D341Med (cell line): ENCODE measurements around the gene ITSN1.
A peak's percentile ranks its signal among the peaks of the same experiment; 100 is the strongest.
"Not testable (repeated sequence)": the region's sequence is repeated elsewhere in the genome, so short reads cannot be mapped to it uniquely, and the experiment has no call there.

ENCODE experiments used
- DNase-seq: peaks from one replicate; pipeline ENCODE4 v3.0.0; 2012; ENCODE audit warnings: low spot score

The ITSN1 gene

GRCh38 chr21:33651965-33652680, 9.8 kb downstream of the ITSN1 start:
- DNase-seq = peak; percentile 36

- no peak for DNase-seq
These were observed 12.1 kb downstream of the ITSN1 start for GRCh38 chr21:33654412-33654811.

- DNase-seq = no peak
These were observed 13.4 kb downstream of the ITSN1 start for GRCh38 chr21:33655588-33656221.

DNA sequence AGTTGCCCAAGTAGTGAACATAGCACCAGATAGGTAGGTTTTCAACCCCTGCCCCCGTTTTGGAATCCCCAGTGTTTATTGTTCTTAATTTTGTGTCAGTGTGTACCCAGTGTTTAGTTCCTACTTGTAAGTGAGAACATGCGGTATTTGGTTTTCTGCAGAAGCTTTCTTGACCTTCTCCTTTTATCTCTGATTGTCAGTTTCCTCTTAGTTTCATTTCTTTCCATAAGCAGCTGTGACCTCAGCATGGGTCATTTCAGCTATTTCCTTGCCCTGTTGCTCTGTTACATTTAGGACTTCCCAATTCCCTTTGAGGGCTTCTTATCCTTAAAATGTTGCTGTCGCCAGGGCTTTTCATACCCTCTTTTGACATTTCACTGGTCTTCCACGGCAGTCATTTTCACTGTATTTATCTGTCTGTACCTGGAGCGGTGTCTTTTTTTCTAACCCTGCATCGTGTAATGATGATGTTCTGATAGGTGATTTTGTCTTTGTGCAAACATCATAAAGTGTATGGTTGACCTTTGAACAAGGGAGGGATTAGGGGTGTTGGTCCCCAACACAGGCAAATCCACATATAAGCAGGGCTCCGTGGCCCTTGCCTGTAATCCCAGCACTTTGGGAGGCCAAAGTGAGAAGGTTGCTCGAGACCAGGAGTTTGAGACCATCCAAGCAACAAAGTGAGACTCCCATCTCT, 15.0 kb downstream of the ITSN1 start:
- no peak for DNase-seq

DNA sequence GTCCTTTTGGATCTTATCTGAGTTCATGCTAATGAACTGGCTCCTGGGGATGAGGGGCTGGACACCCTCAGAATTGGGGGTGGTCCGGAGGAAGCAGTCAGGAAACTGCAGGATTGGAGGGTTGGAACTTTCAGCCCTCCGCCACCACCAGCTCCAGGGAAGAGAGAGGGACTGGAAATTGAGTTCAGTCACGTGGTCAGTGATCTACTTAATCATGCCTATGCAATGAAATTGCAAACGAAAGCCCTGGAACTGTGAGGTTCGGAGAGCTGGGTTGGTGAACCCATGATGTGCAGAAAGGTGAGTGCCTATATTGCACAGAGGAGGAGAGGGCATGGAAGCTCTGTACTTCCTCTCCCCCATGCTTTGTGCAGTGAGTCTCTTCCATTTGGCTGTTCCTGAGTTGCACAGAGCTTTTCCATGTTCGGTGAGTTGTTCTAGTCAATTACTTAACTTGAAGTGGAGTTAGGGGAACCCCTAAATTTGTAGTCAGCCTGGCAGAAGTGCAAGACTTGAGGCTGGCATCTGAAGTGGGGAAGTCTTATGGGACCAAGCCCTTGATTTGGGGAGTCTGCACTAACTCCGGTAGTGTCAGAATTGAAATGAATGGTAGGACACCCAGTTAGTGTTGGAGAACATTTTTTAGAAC, 16.7 kb downstream of the ITSN1 start:
- DNase-seq = no peak

DNA sequence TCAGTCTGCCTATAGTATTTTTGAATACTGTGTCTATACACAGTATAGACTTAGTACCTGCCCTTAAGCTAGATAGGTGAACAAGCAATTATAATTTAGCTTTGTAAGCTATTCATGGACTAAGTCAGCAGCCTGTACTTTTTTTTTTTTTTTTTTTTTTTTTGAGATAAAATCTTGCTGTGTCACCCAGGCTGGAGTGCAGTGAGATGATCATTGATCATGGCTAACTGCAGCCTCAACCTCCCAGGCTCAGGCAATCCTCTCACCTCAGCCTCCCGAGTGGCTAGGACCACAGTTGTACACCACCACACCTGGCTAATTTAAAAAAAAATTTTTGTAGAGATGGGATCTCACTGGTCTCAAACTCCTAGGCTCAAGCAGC, 17.3 kb downstream of the ITSN1 start:
- DNase-seq = no peak

DNA sequence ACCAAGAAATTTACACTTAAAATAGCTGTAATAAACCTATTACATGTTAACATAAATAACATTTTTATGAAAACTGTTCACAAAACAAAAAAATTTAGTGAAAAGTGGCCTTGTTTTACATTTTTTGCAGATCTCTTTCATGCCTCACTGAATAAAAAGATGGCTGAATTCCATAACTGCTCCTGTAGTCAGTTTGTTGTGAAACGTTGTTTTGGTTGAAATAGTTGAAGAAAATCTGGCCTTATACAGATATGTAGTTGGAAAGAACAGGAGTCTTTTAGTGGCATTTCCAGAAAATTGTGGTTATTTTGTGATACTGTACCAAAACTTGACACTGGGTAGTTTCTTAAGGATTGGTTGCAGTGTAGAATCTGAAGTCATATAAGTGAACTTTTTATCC, 18.1 kb downstream of the ITSN1 start:
- DNase-seq = no peak

DNA sequence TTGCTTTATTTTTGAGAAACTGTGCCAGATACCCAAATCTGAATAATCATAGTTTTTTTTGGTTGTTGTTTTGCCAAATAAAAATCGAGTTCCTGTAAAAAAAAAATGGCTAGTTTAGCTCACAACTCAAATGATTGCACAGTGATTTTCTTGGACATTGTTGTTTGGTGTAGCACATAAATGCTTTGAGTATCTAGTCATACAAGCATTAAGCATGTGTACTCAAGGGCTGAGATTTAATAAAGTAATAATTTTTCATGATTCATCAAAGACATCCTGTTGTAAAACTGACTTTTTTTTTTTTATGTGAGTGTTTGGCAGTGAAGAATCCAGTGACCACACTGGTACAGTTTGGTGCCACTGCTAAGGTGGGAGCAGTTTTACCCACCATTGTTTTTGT, 18.8 kb downstream of the ITSN1 start:
- DNase-seq = no peak

DNA sequence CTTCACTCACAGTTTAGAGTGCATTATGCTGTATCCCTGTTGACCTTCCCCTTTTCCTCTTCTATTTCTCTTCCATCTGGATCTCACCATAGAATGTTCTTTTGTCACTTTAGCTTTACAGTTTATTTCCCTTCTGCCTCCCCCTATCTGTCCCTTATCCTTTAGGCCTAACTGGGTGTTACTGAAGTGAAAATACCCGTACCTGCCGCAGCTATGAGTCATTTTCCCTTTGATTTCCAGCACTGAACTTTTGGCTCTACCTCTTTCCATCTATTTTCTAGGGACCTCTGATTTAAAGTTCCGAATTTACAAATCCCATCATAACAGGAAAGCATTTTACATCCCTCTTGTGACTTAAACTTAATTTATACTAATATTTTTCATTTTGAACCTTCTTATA, 19.7 kb downstream of the ITSN1 start:
- DNase-seq = no peak

DNA sequence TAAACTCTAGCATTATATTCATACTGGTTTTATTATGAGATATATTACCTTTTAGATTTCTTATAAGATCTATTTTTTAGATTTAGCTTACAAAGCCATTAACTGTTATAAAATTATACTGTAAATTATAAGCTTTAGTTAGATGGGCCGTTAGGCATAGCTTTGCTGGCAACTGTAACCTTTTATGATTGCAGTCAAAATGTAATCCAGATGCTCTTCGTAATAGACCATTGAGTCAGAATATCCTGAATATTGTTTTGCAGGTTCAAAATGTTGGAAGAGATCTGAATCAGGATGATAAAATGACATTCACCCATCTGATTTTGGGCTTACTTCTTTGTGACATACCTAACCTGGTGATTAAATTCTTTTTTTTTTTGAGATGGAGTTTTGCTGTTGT, 20.9 kb downstream of the ITSN1 start:
- no peak for DNase-seq

- no peak for DNase-seq
These were observed 21.8 kb downstream of the ITSN1 start for GRCh38 chr21:33664135-33664534.

GRCh38 chr21:33666153-33666552, 23.9 kb downstream of the ITSN1 start:
- no peak for DNase-seq

DNA sequence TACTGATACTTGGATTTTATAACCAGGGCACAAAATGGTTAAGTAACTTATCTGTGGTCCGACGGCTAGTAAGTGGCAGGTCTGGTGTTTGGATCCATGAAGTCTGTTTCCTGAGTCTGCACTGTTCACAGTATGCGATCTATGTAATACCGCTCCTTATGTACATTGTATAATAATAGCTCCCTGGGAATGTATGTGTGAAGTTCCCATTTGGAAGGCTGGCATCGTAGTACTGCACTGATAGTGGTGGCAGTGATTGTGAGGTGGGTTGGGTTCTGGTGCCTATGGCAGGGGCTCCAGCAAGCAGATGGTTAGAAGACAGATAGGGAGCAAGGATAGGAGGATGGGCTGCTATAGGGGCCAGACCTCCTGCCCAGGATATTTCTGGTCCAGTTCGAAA, 25.3 kb downstream of the ITSN1 start:
- DNase-seq = no peak

DNA sequence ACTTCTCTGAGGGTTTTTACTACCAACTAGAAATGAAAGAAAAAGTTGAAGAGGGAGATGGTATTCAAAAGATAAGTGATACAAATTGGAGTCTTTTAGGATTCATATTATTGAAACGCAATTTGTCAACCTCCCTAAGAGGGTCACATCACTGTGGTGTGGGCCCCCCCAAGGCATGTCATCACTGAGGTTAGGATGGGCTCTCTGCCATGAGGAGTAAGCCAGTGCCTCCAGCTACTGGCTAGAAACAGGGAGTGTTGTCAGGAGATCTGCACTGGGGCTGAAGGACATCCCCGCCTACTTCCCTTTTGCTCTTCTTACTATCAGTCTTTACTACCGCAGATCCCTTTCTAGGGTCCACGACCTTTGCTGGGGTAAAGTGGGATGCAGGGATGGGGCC, 25.9 kb downstream of the ITSN1 start:
- DNase-seq = no peak

DNA sequence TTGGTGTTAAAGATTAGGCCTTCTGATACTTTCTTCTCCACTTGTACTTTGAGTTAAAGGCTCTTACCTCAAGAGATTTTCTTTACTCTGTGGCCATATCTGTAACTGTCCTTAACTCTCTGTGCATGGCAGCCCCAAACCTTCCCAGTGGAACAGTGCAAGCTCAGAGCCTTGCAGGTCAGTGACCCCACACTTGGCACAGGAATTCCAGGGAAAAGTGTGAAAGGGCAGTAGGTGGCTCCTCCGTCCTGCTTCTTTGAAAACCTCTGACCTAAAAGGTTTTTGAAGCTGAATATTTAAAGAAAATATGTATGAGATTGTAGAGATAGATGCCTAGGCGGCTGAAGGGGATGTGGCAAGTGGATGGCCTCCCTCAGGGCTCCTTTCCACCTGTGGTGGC, 26.3 kb downstream of the ITSN1 start:
- DNase-seq = no peak

- DNase-seq = no peak
These were observed 28.0 kb downstream of the ITSN1 start for GRCh38 chr21:33670076-33670978.

GRCh38 chr21:33673473-33673872, 31.2 kb downstream of the ITSN1 start:
- no peak for DNase-seq

DNA sequence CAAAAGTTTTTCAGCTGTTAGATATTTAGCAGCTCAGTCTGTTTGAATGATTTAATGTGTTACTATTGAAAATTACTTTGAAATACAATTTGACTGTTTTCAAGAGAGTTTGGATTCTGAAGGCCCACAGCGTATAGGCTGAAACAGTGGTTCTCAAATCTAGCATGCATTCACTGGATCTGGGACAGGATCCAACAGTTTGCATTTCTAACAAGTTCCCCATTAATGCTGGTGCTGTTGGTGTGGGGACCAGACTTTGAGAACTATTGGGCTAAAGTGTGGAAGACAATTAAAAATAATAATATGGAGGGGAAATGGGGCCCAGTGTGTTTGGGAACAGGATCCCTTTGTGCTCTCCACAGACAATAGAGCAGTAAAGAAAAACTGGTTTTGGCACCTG, 31.9 kb downstream of the ITSN1 start:
- no peak for DNase-seq

- not testable (repeated sequence) for DNase-seq
These were observed 34.4 kb downstream of the ITSN1 start for GRCh38 chr21:33676666-33677065.

GRCh38 chr21:33677450-33677849, 35.1 kb downstream of the ITSN1 start:
- DNase-seq = no peak

GRCh38 chr21:33680870-33681269, 38.6 kb downstream of the ITSN1 start:
- DNase-seq = no peak
